ENCODE results near the gene ECHDC1.

ECHDC1 gene

DNA sequence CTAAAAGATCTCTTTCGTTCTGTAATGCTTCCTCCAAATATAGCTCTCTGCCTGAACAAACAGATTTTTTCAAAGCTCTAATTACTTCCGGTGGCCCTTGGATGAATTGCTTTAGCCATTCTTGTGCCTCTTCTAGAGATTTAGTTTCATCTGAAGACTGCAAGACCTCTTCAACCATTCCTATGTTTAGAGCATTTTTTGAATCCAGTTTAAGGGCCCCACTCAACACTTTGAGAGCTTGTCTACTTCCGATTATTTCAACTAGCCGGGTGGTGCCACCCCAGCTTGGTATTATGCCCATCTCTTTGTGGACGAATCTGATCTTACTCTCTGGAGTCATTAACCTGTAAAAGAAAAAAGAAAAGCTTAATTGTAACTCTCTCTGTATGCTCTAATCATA, 53.5 kb downstream of the ECHDC1 start:
- Histone ChIP-seq H3K9me3 (no peaks in the 10 kb centered on the region), H3K4me1 (no peaks in the 10 kb centered on the region), H3K36me3 (replicated peaks) (peaks cover 13% of the 10 kb centered on the region), H3K27me3 (ENCODE audit: low read depth) (no peaks in the 10 kb centered on the region), H3K4me3 (no peak overlapping the region)
- in situ Hi-C loops (cut with MboI; ENCODE audit: low sequenced_read_pairs): no loop called here
- DNase-seq (ENCODE audit: low spot score in 2 of 2): no peak

DNA sequence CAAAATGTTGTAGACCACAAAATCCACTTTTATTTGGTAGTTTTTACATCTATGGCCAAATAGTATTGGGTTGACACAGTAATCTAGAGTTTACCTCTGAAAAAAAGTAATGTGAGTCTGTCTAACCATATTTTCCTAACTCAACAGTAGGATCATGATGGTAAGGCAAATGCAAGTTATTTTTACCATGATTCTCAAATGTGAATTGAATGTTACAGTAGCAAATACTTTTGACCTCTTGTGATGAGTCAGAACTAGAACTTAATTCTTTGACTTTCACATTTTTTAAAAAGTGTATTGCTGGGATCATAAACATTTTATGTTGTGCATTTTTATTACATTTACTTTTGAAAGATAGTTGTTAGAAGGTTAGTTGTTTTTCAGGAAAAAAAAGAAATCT, 54.7 kb downstream of the ECHDC1 start:
- no peak for DNase-seq (ENCODE audit: low spot score in 2 of 2)
- no peaks in the 10 kb centered on the region for H3K9me3 ChIP-seq
- H3K27me3 ChIP-seq (ENCODE audit: low read depth): no peaks in the 10 kb centered on the region
- in situ Hi-C loops (cut with MboI; ENCODE audit: low sequenced_read_pairs): no loop called here
- no peaks in the 10 kb centered on the region for H3K4me1 ChIP-seq
- no peak overlapping the region for H3K4me3 ChIP-seq
- H3K36me3 ChIP-seq (replicated peaks): peaks cover 13% of the 10 kb centered on the region

DNA sequence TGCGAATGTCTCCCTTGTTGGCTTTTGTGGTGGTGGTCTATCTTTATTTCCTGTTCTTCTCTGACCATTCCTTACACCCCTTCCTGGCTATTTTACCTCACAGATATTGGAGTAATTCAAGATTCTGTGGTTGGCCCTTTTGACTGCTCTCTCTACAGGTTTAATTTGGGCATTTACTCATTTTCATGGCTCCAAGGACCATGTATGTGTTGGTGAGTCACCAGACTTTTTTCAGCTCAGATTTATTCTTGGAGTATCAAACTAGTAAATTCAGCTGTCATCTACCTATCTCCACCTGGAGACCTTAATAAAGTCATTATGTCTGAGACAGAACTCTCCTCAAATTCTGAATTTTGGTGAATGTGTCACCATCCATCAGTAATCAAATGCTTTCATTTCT, 61.2 kb downstream of the ECHDC1 start:
- no peak for DNase-seq (ENCODE audit: low spot score in 2 of 2)
- Histone ChIP-seq H3K27me3 (ENCODE audit: low read depth) (no peaks in the 10 kb centered on the region), H3K4me3 (no peak overlapping the region), H3K9me3 (no peaks in the 10 kb centered on the region), H3K4me1 (no peaks in the 10 kb centered on the region), H3K36me3 (replicated peaks) (peaks cover 27% of the 10 kb centered on the region)
- in situ Hi-C loops (cut with MboI; ENCODE audit: low sequenced_read_pairs): no loop called here

DNA sequence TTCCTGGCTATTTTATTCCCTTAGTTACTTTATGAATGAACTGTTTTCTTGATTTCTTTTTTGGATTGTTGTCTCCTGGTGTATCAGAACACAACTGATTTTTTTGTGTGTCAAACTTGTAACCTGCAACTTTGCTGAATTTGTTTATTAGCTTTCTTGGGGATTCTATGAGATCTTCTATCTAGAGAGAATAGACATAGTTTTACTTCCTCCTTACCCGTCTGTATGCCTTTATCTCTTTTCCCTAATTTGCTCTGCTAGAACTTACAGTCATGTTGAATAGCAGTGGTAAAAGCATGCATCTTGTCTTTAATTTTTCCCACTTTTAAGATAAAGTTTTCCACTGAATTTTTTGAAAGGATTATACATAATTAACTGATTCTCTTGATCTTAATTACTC, 63.6 kb downstream of the ECHDC1 start:
- in situ Hi-C loops (cut with MboI; ENCODE audit: low sequenced_read_pairs): no loop called here

DNA sequence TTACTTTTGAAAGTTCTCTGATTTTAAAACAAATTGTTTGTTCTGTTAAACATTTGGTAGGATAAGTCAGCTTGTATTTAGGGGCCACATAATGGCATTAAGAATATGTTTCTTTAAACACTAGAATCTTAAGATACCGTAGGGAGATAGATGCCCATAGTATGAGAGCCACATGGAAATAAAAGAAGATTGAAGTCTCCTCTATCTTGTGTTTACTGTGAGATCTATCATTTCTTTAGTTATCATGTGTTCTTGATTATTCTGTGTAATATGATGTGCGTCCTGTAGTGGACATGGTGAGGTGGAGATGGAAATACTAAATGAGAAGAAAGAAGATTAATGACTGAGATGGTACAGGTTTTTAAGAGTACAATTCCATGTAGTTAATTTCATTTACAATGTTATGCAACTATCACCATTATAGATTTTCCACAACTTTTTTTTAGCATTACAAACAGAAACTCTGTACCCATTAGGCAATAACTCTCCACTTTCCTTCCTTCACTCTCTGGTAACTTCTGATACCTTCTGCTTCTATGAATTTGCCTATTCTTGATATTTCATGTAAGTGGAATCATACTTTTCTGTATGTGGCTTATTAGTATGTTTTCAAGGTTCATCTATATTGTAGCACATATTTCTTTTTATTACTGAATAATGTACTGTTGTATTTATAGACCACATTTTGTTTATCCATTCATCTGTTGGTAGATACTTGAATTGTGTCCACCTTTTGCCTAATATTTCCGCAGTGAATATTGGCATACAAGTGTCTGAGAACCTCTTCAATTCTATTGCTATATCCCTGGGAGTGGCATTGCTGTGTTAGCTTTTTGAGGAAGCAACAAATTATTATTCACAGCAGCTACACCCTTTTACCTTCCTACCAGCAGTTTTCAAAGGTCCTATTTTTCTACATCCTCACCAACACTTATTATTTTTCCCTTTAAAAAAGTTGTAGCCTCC, 65.2 kb downstream of the ECHDC1 start:
- DNase-seq (ENCODE audit: low spot score in 2 of 2): no peak
- in situ Hi-C loops (cut with MboI; ENCODE audit: low sequenced_read_pairs): no loop called here
- Histone ChIP-seq H3K9me3 (no peaks in the 10 kb centered on the region), H3K36me3 (replicated peaks) (peaks cover 15% of the 10 kb centered on the region), H3K27me3 (ENCODE audit: low read depth) (no peaks in the 10 kb centered on the region), H3K4me3 (no peak overlapping the region), H3K4me1 (no peaks in the 10 kb centered on the region)

More for the DNA sequence above, 63.6 kb downstream of the ECHDC1 start:
- no peak for DNase-seq (ENCODE audit: low spot score in 2 of 2)
- Histone ChIP-seq H3K9me3 (no peaks in the 10 kb centered on the region), H3K27me3 (ENCODE audit: low read depth) (no peaks in the 10 kb centered on the region), H3K4me1 (no peaks in the 10 kb centered on the region), H3K4me3 (no peak overlapping the region), H3K36me3 (replicated peaks) (peaks cover 15% of the 10 kb centered on the region)

DNA sequence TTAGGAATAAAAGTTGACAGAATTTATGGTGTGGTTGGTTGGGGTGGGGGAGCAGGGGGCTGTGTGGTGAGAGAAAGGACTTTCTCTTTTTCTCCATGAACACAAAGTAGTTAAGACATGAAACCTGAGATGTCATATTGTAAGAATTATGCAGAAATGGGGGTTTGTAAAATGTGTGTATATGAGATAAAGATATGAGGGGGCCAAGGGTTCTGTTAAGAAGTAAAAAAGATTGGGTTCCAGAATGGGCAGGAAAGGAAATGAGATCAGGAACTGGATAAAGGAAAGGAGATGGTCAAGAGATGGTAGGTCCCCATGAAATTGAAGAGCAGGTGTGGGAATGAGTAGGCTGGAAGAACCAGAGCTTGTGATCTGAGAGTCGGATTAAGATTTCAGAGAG, 67.1 kb downstream of the ECHDC1 start:
- no peak overlapping the region for H3K4me3 ChIP-seq
- in situ Hi-C loops (cut with MboI; ENCODE audit: low sequenced_read_pairs): no loop called here
- no peaks in the 10 kb centered on the region for H3K9me3 ChIP-seq
- H3K4me1 ChIP-seq: no peaks in the 10 kb centered on the region; the same call in 1 of the 2 replicates
- DNase-seq (ENCODE audit: low spot score in 2 of 2): no peak
- peaks cover 11% of the 10 kb centered on the region for H3K36me3 ChIP-seq (replicated peaks)
- no peaks in the 10 kb centered on the region for H3K27me3 ChIP-seq (ENCODE audit: low read depth)

DNA sequence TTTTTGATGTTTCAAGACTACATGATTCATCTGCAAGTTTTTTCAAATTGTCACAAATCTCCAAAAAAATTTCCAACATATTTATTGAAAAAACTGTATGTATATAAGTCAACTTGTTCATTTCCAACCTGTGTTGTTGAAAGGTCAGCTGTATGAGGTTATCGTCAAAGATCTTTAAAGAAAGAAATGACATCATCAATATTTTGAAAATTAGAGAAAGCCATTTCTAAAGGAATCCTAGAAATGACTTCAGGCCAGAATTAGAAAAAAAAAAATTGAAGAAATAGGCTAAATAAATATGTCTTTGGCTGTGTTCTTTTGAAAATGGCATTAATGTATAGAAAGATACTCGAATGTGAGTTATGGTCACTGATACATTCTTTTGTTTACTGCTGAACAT, 69.9 kb downstream of the ECHDC1 start:
- H3K4me3 ChIP-seq: no peak overlapping the region
- in situ Hi-C loops (cut with MboI; ENCODE audit: low sequenced_read_pairs): no loop called here
- H3K9me3 ChIP-seq: no peaks in the 10 kb centered on the region
- H3K4me1 ChIP-seq: peaks cover 7% of the 10 kb centered on the region
- H3K27me3 ChIP-seq (ENCODE audit: low read depth): no peaks in the 10 kb centered on the region
- H3K36me3 ChIP-seq (replicated peaks): no peaks in the 10 kb centered on the region
- DNase-seq (ENCODE audit: low spot score in 2 of 2): no peak

DNA sequence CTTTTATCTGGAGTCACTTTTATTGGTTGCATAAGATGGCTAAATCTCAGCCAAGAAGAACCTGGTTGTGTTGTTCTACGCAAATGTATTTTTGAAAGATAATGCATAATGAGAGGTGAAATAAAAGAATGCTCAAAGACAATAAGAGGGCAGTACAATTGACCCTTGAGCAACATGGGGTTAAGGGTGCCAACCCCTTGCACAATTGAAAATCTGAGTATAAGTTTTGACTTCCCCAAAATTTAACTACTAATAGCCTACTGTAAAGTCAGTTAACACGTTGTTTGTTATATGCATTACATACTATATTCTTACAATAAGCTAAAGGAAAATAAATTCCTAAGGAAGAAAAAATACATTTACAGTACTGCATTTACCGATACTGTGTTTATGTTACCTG, 70.8 kb downstream of the ECHDC1 start:
- in situ Hi-C loops (cut with MboI; ENCODE audit: low sequenced_read_pairs): no loop called here

DNA sequence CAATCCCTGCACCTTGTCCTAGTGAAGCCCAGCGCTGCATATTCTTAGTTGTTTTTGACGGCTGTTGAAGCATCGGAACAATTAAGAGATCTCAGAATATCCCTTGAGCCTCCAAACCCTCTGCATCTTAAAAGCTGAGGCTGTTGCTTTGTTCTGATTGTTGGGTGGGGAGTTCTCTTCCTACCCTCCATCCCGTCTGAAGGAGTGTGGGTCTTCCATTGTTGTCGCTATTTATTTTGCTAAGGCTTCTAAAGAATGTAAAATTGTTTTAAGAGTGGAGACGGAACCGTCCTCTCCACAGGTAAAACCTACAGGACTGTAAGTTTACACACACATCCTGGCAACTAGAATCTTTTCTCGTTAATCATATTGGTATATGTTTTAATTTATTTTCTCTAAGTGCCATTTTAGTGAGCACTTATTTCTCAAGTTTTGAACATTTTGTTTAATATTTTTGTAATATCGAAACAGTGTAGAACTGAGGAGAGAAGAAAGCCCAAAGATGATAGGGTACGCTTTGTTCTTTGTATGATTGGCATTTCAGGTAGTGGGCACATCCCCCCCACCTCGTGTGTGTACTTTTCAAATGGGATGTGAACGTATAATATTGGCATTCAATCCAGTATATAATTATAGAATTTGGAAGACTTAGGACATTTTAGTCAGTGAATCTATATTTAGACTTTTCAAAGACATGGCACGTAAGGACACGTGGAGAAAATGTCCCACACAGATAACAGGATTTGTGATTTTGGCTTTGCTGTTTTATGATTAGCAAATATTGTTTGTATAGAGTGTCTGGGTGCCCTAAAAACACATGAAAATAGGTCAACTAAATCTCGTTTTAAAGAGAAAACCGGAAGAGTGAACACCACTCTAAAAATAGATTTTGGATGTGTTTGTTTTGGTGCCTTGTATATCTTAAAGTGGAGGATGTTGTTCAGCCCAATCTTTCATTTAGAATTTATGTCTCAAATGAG, 75.5 kb downstream of the ECHDC1 start:
- Histone ChIP-seq H3K9me3 (no peaks in the 10 kb centered on the region), H3K4me3 (peak overlapping the region; percentile 82), H3K36me3 (replicated peaks) (no peaks in the 10 kb centered on the region), H3K27me3 (ENCODE audit: low read depth) (no peaks in the 10 kb centered on the region; the same call in 1 of the 2 replicates), H3K4me1 (peaks cover 12% of the 10 kb centered on the region)
- peak in 1 of 2 experiments; percentile 20 for DNase-seq (ENCODE audit: low spot score in 2 of 2)
- in situ Hi-C loops (cut with MboI; ENCODE audit: low sequenced_read_pairs): no loop called here

More for the DNA sequence above, 70.8 kb downstream of the ECHDC1 start:
- H3K9me3 ChIP-seq: no peaks in the 10 kb centered on the region
- H3K4me1 ChIP-seq: peaks cover 7% of the 10 kb centered on the region
- H3K27me3 ChIP-seq (ENCODE audit: low read depth): no peaks in the 10 kb centered on the region
- no peak overlapping the region for H3K4me3 ChIP-seq
- no peak for DNase-seq (ENCODE audit: low spot score in 2 of 2)
- no peaks in the 10 kb centered on the region for H3K36me3 ChIP-seq (replicated peaks)

DNA sequence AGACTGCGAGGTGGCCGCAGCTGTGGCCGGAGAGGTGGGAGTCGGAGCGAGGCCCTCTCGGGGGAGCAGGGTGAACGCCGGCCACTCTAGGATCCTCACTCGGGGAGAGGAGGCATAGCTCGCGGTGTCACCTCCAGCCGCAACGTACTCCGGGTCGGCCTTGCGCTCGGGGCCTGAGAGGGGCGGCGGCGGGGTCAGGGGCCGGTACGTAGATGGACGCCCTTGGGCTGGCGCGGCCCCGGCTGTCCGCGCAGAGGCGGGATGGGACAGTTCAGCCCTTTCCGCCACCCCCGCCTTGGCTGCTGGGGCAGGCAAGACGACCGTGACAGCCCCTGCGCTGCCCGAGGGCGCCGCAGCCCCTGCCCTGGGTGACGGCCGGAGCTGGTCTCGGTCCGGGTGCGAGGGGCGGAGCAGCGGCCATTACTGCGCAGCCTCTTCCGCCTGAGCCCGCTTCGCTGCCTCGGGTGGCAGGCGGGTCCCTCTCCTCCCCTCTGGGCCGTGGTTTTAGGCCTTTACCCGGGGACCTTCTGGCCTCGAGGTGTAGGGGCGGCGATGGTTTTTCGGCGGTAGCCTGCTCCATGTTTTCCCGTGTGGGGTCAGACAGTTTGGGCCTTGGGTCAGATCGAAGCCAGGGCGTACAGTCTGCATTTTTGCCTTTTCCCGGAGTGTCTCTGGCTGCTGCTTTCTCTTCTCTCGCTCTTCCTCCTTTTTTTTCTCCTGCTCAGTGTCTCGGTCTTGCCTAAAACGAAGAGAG, 76.3 kb downstream of the ECHDC1 start:
- no peaks in the 10 kb centered on the region for H3K36me3 ChIP-seq (replicated peaks)
- H3K9me3 ChIP-seq: no peaks in the 10 kb centered on the region
- in situ Hi-C loops (cut with MboI; ENCODE audit: low sequenced_read_pairs): no loop called here
- peaks cover 12% of the 10 kb centered on the region for H3K4me1 ChIP-seq
- H3K27me3 ChIP-seq (ENCODE audit: low read depth): peaks cover 6% of the 10 kb centered on the region; the same call in 1 of the 2 replicates
- DNase-seq (ENCODE audit: low spot score in 2 of 2): peak; percentile 43 to 75
- H3K4me3 ChIP-seq: peak overlapping the region; percentile 82

DNA sequence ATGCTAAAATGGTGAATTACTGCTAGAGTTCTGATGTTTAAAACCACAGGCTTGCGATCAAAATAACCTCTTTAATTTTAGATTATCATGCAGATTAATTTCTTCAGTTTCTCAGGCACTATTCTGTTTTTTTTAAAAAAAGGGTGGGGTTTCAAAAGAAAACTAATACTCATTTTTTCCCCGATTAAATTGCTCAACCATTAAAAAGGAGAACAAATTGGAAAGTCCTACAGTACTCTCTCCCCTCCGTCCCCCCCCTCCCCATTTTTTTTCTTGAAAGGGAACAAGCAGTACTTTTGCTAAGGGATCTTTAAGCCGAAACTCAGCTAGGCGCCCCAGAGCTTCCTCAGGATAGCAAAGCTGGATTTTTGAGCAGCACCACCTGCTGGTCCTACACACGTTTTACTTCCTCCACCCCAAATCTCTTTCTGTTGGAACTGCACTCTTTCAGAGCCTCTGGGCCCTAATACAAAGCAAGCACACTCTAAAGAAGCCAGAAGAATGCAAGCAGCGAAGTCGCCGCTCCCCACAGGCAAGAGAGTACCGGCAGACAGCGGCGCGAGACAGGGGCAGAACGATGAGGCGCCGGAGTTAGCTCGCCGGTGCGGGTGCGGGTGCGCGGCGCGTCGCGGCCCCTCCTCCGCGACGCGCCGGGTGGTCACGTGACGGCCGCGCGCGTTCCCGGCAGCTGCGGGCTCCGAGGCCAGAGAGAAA, 77.1 kb downstream of the ECHDC1 start, which contains the start of gene RNF146:
TSS of gene RNF146 (plus strand) at position 687 of the 714 bp plus-strand sequence. CDS start 13,475 bp downstream, outside the sequence.
- in situ Hi-C loops (cut with MboI; ENCODE audit: low sequenced_read_pairs): no loop called here
- peaks cover 12% of the 10 kb centered on the region for H3K4me1 ChIP-seq
- peak; percentile 80 to 86 for DNase-seq (ENCODE audit: low spot score in 2 of 2)
- no peaks in the 10 kb centered on the region for H3K9me3 ChIP-seq
- no peaks in the 10 kb centered on the region for H3K36me3 ChIP-seq (replicated peaks)
- H3K4me3 ChIP-seq: peak within 1 kb of the TSS; percentile 82
- peaks cover 6% of the 10 kb centered on the region; the same call in 1 of the 2 replicates for H3K27me3 ChIP-seq (ENCODE audit: low read depth)

DNA sequence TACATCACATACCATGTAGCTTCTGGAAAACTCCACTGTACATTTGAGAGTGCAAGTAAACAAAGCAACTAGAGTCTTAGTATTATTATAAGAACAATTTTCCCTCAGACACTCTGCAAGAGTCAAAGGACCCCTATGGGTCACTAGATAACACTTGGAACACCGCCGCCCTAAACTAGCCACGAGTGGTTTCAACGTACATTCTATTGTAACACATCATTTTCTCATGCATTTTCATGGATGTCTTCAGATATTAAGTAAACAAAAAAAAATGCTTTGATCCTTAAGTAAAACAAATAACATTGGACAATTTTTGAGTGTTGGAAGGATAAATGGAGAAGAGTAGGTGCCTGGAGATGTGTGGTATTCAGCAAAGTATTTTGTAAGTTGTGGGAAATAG, 79.9 kb downstream of the ECHDC1 start:
- no peak for DNase-seq (ENCODE audit: low spot score in 2 of 2)
- Histone ChIP-seq H3K4me1 (peaks cover 5% of the 10 kb centered on the region), H3K36me3 (replicated peaks) (no peaks in the 10 kb centered on the region), H3K4me3 (no peak overlapping the region), H3K27me3 (ENCODE audit: low read depth) (peaks cover 6% of the 10 kb centered on the region; the same call in 1 of the 2 replicates), H3K9me3 (no peaks in the 10 kb centered on the region)
- in situ Hi-C loops (cut with MboI; ENCODE audit: low sequenced_read_pairs): no loop called here
